HEK293 (cell line): Measurements from ENCODE around the gene PTPRN2.

ENCODE experiments used
- CTCF ChIP-seq: fragments of 450-650 bp; formaldehyde crosslinking; IDR thresholded peaks from 2 replicates; pipeline ENCODE4 v1.5.1; 2016; ENCODE audit warnings: missing biosample characterization, missing genetic modification characterization
- HIC1 ChIP-seq: fragments of 450-650 bp; formaldehyde crosslinking; IDR thresholded peaks from 2 replicates; pipeline ENCODE4 v1.5.1; 2016; ENCODE audit warnings: missing biosample characterization, missing genetic modification characterization
- MYNN ChIP-seq: fragments of 450-650 bp; formaldehyde crosslinking; IDR thresholded peaks from 2 replicates; pipeline ENCODE4 v1.5.1; 2016; ENCODE audit warnings: missing biosample characterization, missing genetic modification characterization, borderline replicate concordance
- ZBTB48 ChIP-seq: fragments of 450-650 bp; formaldehyde crosslinking; IDR thresholded peaks from 2 replicates; pipeline ENCODE4 v1.5.1; 2016; ENCODE audit warnings: missing biosample characterization, missing genetic modification characterization
- ZBTB7A ChIP-seq: fragments of 450-650 bp; formaldehyde crosslinking; IDR thresholded peaks from 2 replicates; pipeline ENCODE4 v1.5.1; 2016; ENCODE audit warnings: low read depth, missing biosample characterization, missing genetic modification characterization
- ZNF184 ChIP-seq: fragments of 450-650 bp; IDR thresholded peaks from 2 replicates; pipeline ENCODE4 v1.5.1; 2018; ENCODE audit warnings: missing biosample characterization, mild to moderate bottlenecking, missing genetic modification characterization
- TF ChIP-seq, protein P1 (sequence below): fragments of 450-650 bp; formaldehyde crosslinking; IDR thresholded peaks from 2 replicates; pipeline ENCODE4 v1.5.1; 2016; ENCODE audit warnings: missing biosample characterization, missing genetic modification characterization
- TF ChIP-seq, protein P2 (sequence below): fragments of 450-650 bp; formaldehyde crosslinking; IDR thresholded peaks from 2 replicates; pipeline ENCODE4 v1.5.1; 2016; ENCODE audit warnings: missing biosample characterization, missing genetic modification characterization

DNA sequence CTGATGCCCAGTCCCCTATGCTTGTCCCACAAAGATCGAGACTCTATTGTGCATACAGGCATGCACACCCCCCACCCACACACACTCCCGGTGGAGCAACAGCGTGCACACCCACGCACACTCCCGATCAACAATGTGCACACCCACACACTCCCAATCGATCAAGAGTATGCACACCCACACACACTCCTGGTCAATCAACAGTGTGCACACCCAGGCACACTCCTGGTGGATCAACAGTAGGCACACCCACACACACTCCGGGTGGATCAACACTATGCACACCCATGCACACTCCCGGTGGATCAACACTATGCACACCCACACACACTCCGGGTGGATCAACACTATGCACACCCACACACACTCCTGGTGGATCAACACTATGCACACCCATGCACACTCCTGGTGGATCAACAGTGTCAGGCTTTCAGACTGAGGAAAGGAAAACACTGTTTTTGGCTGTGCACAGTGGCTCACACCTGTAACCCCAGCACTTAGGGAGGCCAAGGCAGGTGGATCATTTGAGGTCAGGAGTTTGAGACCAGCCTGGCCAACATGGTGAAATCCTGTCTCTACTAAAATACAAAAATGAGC is 118.8 kb downstream of the PTPRN2 start:
- TF ChIP-seq CTCF (tag by site-specific recombination) (no peak), MYNN (tag by site-specific recombination) (no peak), HIC1 (tag by site-specific recombination) (no peak), ZNF184 (tag by site-specific recombination) (no peak), ZBTB48 (no peak), ZBTB7A (tag by site-specific recombination) (no peak)
- TF ChIP-seq, protein P1, sequence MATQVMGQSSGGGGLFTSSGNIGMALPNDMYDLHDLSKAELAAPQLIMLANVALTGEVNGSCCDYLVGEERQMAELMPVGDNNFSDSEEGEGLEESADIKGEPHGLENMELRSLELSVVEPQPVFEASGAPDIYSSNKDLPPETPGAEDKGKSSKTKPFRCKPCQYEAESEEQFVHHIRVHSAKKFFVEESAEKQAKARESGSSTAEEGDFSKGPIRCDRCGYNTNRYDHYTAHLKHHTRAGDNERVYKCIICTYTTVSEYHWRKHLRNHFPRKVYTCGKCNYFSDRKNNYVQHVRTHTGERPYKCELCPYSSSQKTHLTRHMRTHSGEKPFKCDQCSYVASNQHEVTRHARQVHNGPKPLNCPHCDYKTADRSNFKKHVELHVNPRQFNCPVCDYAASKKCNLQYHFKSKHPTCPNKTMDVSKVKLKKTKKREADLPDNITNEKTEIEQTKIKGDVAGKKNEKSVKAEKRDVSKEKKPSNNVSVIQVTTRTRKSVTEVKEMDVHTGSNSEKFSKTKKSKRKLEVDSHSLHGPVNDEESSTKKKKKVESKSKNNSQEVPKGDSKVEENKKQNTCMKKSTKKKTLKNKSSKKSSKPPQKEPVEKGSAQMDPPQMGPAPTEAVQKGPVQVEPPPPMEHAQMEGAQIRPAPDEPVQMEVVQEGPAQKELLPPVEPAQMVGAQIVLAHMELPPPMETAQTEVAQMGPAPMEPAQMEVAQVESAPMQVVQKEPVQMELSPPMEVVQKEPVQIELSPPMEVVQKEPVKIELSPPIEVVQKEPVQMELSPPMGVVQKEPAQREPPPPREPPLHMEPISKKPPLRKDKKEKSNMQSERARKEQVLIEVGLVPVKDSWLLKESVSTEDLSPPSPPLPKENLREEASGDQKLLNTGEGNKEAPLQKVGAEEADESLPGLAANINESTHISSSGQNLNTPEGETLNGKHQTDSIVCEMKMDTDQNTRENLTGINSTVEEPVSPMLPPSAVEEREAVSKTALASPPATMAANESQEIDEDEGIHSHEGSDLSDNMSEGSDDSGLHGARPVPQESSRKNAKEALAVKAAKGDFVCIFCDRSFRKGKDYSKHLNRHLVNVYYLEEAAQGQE (tag by site-specific recombination): no peak
- TF ChIP-seq, protein P2, sequence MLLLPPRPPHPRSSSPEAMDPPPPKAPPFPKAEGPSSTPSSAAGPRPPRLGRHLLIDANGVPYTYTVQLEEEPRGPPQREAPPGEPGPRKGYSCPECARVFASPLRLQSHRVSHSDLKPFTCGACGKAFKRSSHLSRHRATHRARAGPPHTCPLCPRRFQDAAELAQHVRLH: no peak
